GM12878 (cell line): ENCODE results near the gene HMG20B. TPM values are rescaled to one million over a fixed set of nuclear protein-coding genes. Genes with fewer than 3 reads are reported as not detected.

ENCODE experiments used
- ATAC-seq: fragments of 200-7000 bp; cut with Tn5 transposase; 3 replicates; pipeline ENCODE4 v1.9.1; 2020; ENCODE audit warnings: mild to moderate bottlenecking, moderate library complexity
- BruUV-seq: library from RNA; stranded (reverse); fragments of 400-500 nt; replicated peaks from 2 replicates; lab custom pipeline; 2021; lab: Mats Ljungman, UMichigan
- CTCF ChIA-PET: fragments of 300-600 bp; sonication (Branson Sonifier 250); formaldehyde crosslinking; extraction: SDS; loops from one replicate; lab custom pipeline; 2021; ENCODE audit warnings: inconsistent platforms; lab: Yijun Ruan, JAX
- POLR2A ChIA-PET: fragments of 350-600 bp; formaldehyde crosslinking; extraction: SDS; loops from one replicate; lab custom pipeline; 2021; ENCODE audit warnings: inconsistent platforms; lab: Charles Lee
- RAD21 ChIA-PET: fragments of 300-600 bp; sonication (Branson Sonifier 250); formaldehyde crosslinking; loops from one replicate; lab custom pipeline; 2023; ENCODE audit warnings: antibody characterized with exemption; ENCODE audit not compliant: unreplicated experiment; lab: Charles Lee
- SMC1A ChIA-PET: fragments of 300-600 bp; sonication (Branson Sonifier 250); formaldehyde crosslinking; loops from one replicate; lab custom pipeline; 2023; ENCODE audit not compliant: unreplicated experiment, uncharacterized antibody; lab: Charles Lee
- DNase-seq: peaks from one replicate; pipeline ENCODE4 v3.0.0-alpha.2; 2011; ENCODE audit warnings: low read depth, low spot score
- FAIRE-seq: peaks from 3 replicates; lab custom pipeline; 2011; peaks lifted over from hg19 to GRCh38; lab: Jason Lieb, UNC
- H2AFZ ChIP-seq: 2 replicates; pipeline ENCODE4 v1.6.0; 2011; ENCODE audit warnings: low read depth, low read length, control low read depth; ENCODE audit not compliant: control insufficient read depth
- H3K27ac ChIP-seq: 2 replicates; pipeline ENCODE4 v1.5.1; 2011; ENCODE audit warnings: control low read depth; ENCODE audit not compliant: control insufficient read depth, insufficient read depth
- H3K27me3 ChIP-seq, 2 experiments: replicated peaks in 1 of 2; 2 replicates each; pipeline versions ENCODE4 v1.6.0 to v1.6.1; 2011; ENCODE audit warnings: low read length in 1 of 2; ENCODE audit not compliant: control insufficient read depth in 2 of 2, insufficient read depth in 2 of 2
- H3K36me3 ChIP-seq, 2 experiments: 2 replicates each; pipeline ENCODE4 v1.5.1; 2011; ENCODE audit warnings: low read length in 1 of 2; ENCODE audit not compliant: control insufficient read depth in 2 of 2, insufficient read depth in 2 of 2
- H3K4me1 ChIP-seq: 2 replicates; pipeline ENCODE4 v1.6.1; 2011; ENCODE audit warnings: mild to moderate bottlenecking, low read length, moderate library complexity, mixed read lengths; ENCODE audit not compliant: control insufficient read depth, insufficient read depth
- H3K4me2 ChIP-seq: 2 replicates; pipeline ENCODE4 v1.6.0; 2011; ENCODE audit warnings: control low read depth; ENCODE audit not compliant: control insufficient read depth, insufficient read depth
- H3K4me3 ChIP-seq: fragments of 200-600 bp; sonication (generic); 2 replicates; pipeline ENCODE4 v1.5.1; 2016
- H3K79me2 ChIP-seq: 2 replicates; pipeline ENCODE4 v1.6.0; 2011; ENCODE audit warnings: low read length; ENCODE audit not compliant: control insufficient read depth, insufficient read depth
- H3K9ac ChIP-seq: 2 replicates; pipeline ENCODE4 v1.8.0; 2011; ENCODE audit warnings: low read length, control low read depth, mixed read lengths; ENCODE audit not compliant: control insufficient read depth, insufficient read depth
- H3K9me3 ChIP-seq: replicated peaks from 3 replicates; pipeline ENCODE4 v1.5.1; 2011; ENCODE audit warnings: mild to moderate bottlenecking, low read length; ENCODE audit not compliant: control insufficient read depth, insufficient read depth
- H4K20me1 ChIP-seq: 2 replicates; pipeline ENCODE4 v1.6.0; 2011; ENCODE audit not compliant: control insufficient read depth, insufficient read depth
- BRCA1 ChIP-seq: IDR thresholded peaks from 2 replicates; pipeline ENCODE4 v1.6.1; 2011; ENCODE audit warnings: low read depth, low read length, improper control_type of control experiment
- WGBS: methylation state at CpG from one replicate; pipeline ENCODE4 v1.1.6; 2016; ENCODE audit warnings: low lambda C conversion rate; ENCODE audit not compliant: insufficient replicate concordance, insufficient coverage; ENCODE audit errors: missing lambda C conversion rate; 5-methylcytosine and 5-hydroxymethylcytosine counted together
- in situ Hi-C: fragments of 300-500 bp; cut with MboI; formaldehyde crosslinking; loops from 9 replicates; pipeline ENCODE4 v1.14.3; 2018; ENCODE audit warnings: mixed read lengths
- intact Hi-C: fragments of 100-400 bp; cut with micrococcal nuclease; formaldehyde crosslinking; loops from one replicate; pipeline ENCODE4 v1.14.2; 2022; ENCODE audit not compliant: unreplicated experiment
- polyA plus RNA-seq, 11 experiments: library from polyadenylated mRNA; depleted of rRNA in 4 of 11; unstranded in 6 of 11; stranded (reverse) in 5 of 11; fragments of >200 nt; fragmentation: Nextera tagmentation in 4 of 11; fragmentation: Illumina TruSeq in 1 of 11; extraction: Ambion mirVana in 4 of 11; extraction: Trizol in 1 of 11; gene quantifications; 1 replicate in 1 of 11; 2 replicates in 10 of 11; pipeline versions ENCODE4 v1.2.1 to v1.2.3, GENCODE V29; 2011 to 2016; ENCODE audit warnings: inconsistent platforms in 2 of 11, missing spikeins in 2 of 11, low read depth in 1 of 11
- total RNA-seq, 4 experiments: library from RNA; depleted of rRNA in 3 of 4; stranded (reverse); fragments of >200 nt in 3 of 4; fragmentation: Illumina TruSeq in 1 of 4; extraction: Trizol in 1 of 4; gene quantifications; 2 replicates each; pipeline versions ENCODE4 v1.2.1 to v1.2.3, GENCODE V29; 2013 to 2021
- TF ChIP-seq, protein P1 (sequence below): fragments of 450-650 bp; IDR thresholded peaks from 2 replicates; pipeline ENCODE4 v1.6.1; 2014; ENCODE audit warnings: mild to moderate bottlenecking
- TF ChIP-seq, protein P2 (sequence below): IDR thresholded peaks from 2 replicates; pipeline ENCODE4 v1.6.1; 2011; ENCODE audit warnings: borderline replicate concordance, low read depth, mild to moderate bottlenecking, moderate library complexity, mixed read lengths, low read length; ENCODE audit not compliant: insufficient read depth; ENCODE audit errors: extremely low read length
- TF ChIP-seq, protein P3 (sequence below): fragments of 450-650 bp; IDR thresholded peaks from 2 replicates; pipeline ENCODE4 v1.6.1; 2017; ENCODE audit warnings: mild to moderate bottlenecking, moderate library complexity

HMG20B gene
- total and polyA plus RNA-seq, 10 of the 15 experiments (the other 5 are each of a cell fraction or from before 2014, with no cell fraction given): 0.37 to 92.7 (median 47.0) TPM

DNA sequence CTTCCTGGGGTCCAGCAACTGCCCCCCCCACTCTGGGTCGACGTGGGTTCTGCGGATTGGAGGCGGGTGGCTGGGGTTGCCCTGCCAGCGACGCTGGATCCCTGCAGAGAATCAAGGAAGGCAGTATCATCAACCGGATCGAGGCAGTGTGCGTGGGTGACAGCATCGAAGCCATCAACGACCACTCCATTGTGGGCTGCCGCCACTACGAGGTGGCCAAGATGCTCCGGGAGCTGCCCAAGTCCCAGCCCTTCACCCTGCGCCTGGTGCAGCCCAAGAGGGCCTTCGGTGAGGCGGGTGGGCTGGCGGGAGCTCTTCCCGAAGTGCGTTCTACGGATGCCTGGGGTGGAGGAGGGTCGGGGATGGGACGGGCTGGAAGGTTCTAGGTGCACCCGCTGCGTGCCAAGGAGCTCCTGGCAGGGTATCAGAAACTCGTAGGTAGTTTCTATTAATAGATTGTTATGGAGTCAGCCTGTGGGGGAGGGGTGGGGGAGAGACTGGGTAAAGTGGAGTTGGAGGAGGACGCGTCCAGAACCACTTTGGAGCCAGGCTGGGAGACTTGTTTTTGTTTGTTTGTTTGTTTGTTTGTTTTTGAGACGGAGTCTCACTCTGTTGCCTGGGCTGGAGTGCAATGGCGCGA, 14.1 kb downstream of the HMG20B start:
- ChIA-PET RAD21 (no interaction called here), POLR2A (interaction anchor here (0.6 kb wide), 1 partner anchor 17 kb away, joined by 6 read pairs; no protein-coding TSS in a partner anchor), SMC1A (interaction anchor here (0.7 kb wide), 1 partner anchor 31 kb away, joined by 3 read pairs; no protein-coding TSS in a partner anchor), CTCF (interaction anchor here (1.8 to 1.9 kb wide), 2 partner anchors 18 to 23 kb away, joined by 4 read pairs; no protein-coding TSS in a partner anchor)
- Histone ChIP-seq H3K4me1 (no peaks in the 10 kb centered on the region), H3K36me3 (no peaks in the 10 kb centered on the region), H3K4me2 (no peak overlapping the region), H3K27me3 (peaks cover 0 to 2% of the 10 kb centered on the region in 2 experiments; a peak in 1 of 4 replicates), H3K9ac (no peak overlapping the region), H2AFZ (no peak overlapping the region), H3K9me3 (peaks cover 2% of the 10 kb centered on the region; the same call in 1 of the 3 replicates), H4K20me1 (no peaks in the 10 kb centered on the region), H3K27ac (no peak overlapping the region), H3K4me3 (no peak overlapping the region), H3K79me2 (no peaks in the 10 kb centered on the region)
- no peak for TF ChIP-seq BRCA1
- TF ChIP-seq, protein P1, sequence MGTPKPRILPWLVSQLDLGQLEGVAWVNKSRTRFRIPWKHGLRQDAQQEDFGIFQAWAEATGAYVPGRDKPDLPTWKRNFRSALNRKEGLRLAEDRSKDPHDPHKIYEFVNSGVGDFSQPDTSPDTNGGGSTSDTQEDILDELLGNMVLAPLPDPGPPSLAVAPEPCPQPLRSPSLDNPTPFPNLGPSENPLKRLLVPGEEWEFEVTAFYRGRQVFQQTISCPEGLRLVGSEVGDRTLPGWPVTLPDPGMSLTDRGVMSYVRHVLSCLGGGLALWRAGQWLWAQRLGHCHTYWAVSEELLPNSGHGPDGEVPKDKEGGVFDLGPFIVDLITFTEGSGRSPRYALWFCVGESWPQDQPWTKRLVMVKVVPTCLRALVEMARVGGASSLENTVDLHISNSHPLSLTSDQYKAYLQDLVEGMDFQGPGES: no peak
- TF ChIP-seq, protein P2, sequence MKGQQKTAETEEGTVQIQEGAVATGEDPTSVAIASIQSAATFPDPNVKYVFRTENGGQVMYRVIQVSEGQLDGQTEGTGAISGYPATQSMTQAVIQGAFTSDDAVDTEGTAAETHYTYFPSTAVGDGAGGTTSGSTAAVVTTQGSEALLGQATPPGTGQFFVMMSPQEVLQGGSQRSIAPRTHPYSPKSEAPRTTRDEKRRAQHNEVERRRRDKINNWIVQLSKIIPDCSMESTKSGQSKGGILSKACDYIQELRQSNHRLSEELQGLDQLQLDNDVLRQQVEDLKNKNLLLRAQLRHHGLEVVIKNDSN: no peak
- TF ChIP-seq, protein P3, sequence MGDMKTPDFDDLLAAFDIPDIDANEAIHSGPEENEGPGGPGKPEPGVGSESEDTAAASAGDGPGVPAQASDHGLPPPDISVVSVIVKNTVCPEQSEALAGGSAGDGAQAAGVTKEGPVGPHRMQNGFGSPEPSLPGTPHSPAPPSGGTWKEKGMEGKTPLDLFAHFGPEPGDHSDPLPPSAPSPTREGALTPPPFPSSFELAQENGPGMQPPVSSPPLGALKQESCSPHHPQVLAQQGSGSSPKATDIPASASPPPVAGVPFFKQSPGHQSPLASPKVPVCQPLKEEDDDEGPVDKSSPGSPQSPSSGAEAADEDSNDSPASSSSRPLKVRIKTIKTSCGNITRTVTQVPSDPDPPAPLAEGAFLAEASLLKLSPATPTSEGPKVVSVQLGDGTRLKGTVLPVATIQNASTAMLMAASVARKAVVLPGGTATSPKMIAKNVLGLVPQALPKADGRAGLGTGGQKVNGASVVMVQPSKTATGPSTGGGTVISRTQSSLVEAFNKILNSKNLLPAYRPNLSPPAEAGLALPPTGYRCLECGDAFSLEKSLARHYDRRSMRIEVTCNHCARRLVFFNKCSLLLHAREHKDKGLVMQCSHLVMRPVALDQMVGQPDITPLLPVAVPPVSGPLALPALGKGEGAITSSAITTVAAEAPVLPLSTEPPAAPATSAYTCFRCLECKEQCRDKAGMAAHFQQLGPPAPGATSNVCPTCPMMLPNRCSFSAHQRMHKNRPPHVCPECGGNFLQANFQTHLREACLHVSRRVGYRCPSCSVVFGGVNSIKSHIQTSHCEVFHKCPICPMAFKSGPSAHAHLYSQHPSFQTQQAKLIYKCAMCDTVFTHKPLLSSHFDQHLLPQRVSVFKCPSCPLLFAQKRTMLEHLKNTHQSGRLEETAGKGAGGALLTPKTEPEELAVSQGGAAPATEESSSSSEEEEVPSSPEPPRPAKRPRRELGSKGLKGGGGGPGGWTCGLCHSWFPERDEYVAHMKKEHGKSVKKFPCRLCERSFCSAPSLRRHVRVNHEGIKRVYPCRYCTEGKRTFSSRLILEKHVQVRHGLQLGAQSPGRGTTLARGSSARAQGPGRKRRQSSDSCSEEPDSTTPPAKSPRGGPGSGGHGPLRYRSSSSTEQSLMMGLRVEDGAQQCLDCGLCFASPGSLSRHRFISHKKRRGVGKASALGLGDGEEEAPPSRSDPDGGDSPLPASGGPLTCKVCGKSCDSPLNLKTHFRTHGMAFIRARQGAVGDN: no peak
- BruUV-seq: no TSS peak
- 74% methylated on average over 26 of the region's 31 CpGs for WGBS
- DNase-seq (no peak), FAIRE-seq (no peak), ATAC-seq (no peak)
- intact Hi-C loops (no loop called here), in situ Hi-C loops (no loop called here)
